GM21526 (cell line): ENCODE measurements around the gene SIK3.
A peak's percentile ranks its signal among the peaks of the same experiment; 100 is the strongest.

Experiments
- ATAC-seq: cut with Tn5 transposase; IDR thresholded peaks from one replicate; pipeline ENCODE4 v1.9.1; 2021; ENCODE audit warnings: moderate library complexity; ENCODE audit not compliant: unreplicated experiment, low FRiP score

The SIK3 gene

GRCh38 chr11:117016747-117017146, 81.5 kb downstream of the SIK3 start:
- ATAC-seq, result no peak

GRCh38 chr11:117016246-117016645, 82.0 kb downstream of the SIK3 start:
- ATAC-seq, result no peak

GRCh38 chr11:117011541-117011898, 86.7 kb downstream of the SIK3 start:
- ATAC-seq, result no peak

GRCh38 chr11:117010808-117011540, 87.3 kb downstream of the SIK3 start:
- ATAC-seq, result no peak

GRCh38 chr11:117009905-117010605, 88.2 kb downstream of the SIK3 start:
- ATAC-seq, result no peak

GRCh38 chr11:117005758-117006157, 92.5 kb downstream of the SIK3 start:
- ATAC-seq, result no peak

GRCh38 chr11:117002639-117003299, 95.5 kb downstream of the SIK3 start:
- ATAC-seq, result no peak

GRCh38 chr11:117000014-117000737, 98.1 kb downstream of the SIK3 start:
- ATAC-seq, result no peak

- ATAC-seq, result no peak
These were observed 101.2 kb downstream of the SIK3 start for GRCh38 chr11:116997071-116997470.

- no peak for ATAC-seq
These were observed 104.0 kb downstream of the SIK3 start for GRCh38 chr11:116994195-116994594.

- ATAC-seq, result no peak
These were observed 104.6 kb downstream of the SIK3 start for GRCh38 chr11:116993599-116993998.

GRCh38 chr11:116991491-116991890, 106.7 kb downstream of the SIK3 start:
- no peak for ATAC-seq

- no peak for ATAC-seq
These were observed 107.4 kb downstream of the SIK3 start for GRCh38 chr11:116990811-116991210.

GRCh38 chr11:116990061-116990473, 108.2 kb downstream of the SIK3 start:
- ATAC-seq, result no peak

- no peak for ATAC-seq
These were observed 109.0 kb downstream of the SIK3 start for GRCh38 chr11:116989184-116989583.

GRCh38 chr11:116986521-116987105, 111.6 kb downstream of the SIK3 start:
- no peak for ATAC-seq

- no peak for ATAC-seq
These were observed 113.6 kb downstream of the SIK3 start for GRCh38 chr11:116984589-116984988.

- no peak for ATAC-seq
These were observed 114.0 kb downstream of the SIK3 start for GRCh38 chr11:116984186-116984585.

- ATAC-seq, result no peak
These were observed 116.9 kb downstream of the SIK3 start for GRCh38 chr11:116981266-116981885.

GRCh38 chr11:116980136-116980793, 118.0 kb downstream of the SIK3 start:
- peak; percentile 86 for ATAC-seq
